ENCODE results near the gene FHL5. TPM values are rescaled to one million over a fixed set of nuclear protein-coding genes. Genes with fewer than 3 reads are reported as not detected.

The FHL5 gene
- total RNA-seq = 10 to 100 TPM in 1 of 4 donors, 1 to 10 TPM in 3; 2.1 to 10.7 (median 3.7) TPM

- no peaks in the 10 kb centered on the region for H3K4me1 ChIP-seq
- H3K27ac ChIP-seq = no peak within 1 kb of the TSS
- no peak within 1 kb of the TSS for H3K4me3 ChIP-seq
- no peaks in the 10 kb centered on the region for H3K27me3 ChIP-seq
- no peak for DNase-seq
- no peaks in the 10 kb centered on the region for H3K36me3 ChIP-seq
- TF ChIP-seq CTCF (IDR thresholded peaks at IDR 0.05) (no peak), POLR2A (IDR thresholded peaks at IDR 0.05) (no peak)
- no peaks in the 10 kb centered on the region for H3K9me3 ChIP-seq
Measured at GRCh38 chr6:96562886-96563285, at the start of gene FHL5. TSS of gene FHL5 (plus strand) at chr6:96563128. CDS start at chr6:96603614, 40,486 bp downstream.

- Histone ChIP-seq H3K27me3 (no peaks in the 10 kb centered on the region), H3K9me3 (no peaks in the 10 kb centered on the region), H3K27ac (peak overlapping the region in 1 of 4 donors; percentile 97), H3K4me1 (peaks cover 0 to 18% (median 0%) of the 10 kb centered on the region in 4 donors), H3K4me3 (peak overlapping the region; percentile 67 to 80 (median 70)), H3K36me3 (peaks cover 0 to 3% (median 0%) of the 10 kb centered on the region in 3 donors)
- TF ChIP-seq CTCF (IDR thresholded peaks at IDR 0.05) (no peak), POLR2A (IDR thresholded peaks at IDR 0.05) (no peak)
- peak in 1 of 3 donors; percentile 63 for DNase-seq
Measured at GRCh38 chr6:96520171-96521115, 42.5 kb upstream of the FHL5 start.

- no peaks in the 10 kb centered on the region for H3K27me3 ChIP-seq
- peaks cover 0 to 18% (median 0%) of the 10 kb centered on the region in 4 donors for H3K4me1 ChIP-seq
- peak overlapping the region; percentile 67 to 80 (median 70) for H3K4me3 ChIP-seq
- H3K9me3 ChIP-seq = no peaks in the 10 kb centered on the region
- no peak for DNase-seq
- TF ChIP-seq POLR2A (IDR thresholded peaks at IDR 0.05) = no peak
- TF ChIP-seq CTCF (IDR thresholded peaks at IDR 0.05) = no peak
- H3K27ac ChIP-seq = peak overlapping the region; percentile 93 to 97 (median 95)
- peaks cover 0 to 12% (median 0%) of the 10 kb centered on the region in 3 donors for H3K36me3 ChIP-seq
Measured at GRCh38 chr6:96521306-96521643, 41.7 kb upstream of the FHL5 start.

- TF ChIP-seq POLR2A (IDR thresholded peaks at IDR 0.05) = peak; percentile 88 to 91
- peak in 3 of 6 experiments; percentile 22 to 44 (median 28) for TF ChIP-seq CTCF (IDR thresholded peaks at IDR 0.05)
- peak; percentile 96 to 98 (median 96) for DNase-seq
- Histone ChIP-seq H3K27ac (peak within 1 kb of the TSS; percentile 93 to 97 (median 95)), H3K4me1 (peaks cover 0 to 18% (median 0%) of the 10 kb centered on the region in 4 donors), H3K36me3 (peaks cover 0 to 17% (median 0%) of the 10 kb centered on the region in 3 donors), H3K9me3 (no peaks in the 10 kb centered on the region), H3K4me3 (peak within 1 kb of the TSS; percentile 67 to 80 (median 70)), H3K27me3 (no peaks in the 10 kb centered on the region)
Measured at GRCh38 chr6:96521644-96522464, 41.1 kb upstream of the FHL5 start, which contains the start of gene UFL1. TSS of gene UFL1 (plus strand) at chr6:96521806. CDS start at chr6:96521874, 68 bp downstream.

- Histone ChIP-seq H3K27me3 (no peaks in the 10 kb centered on the region), H3K27ac (peak overlapping the region; percentile 93 to 97 (median 95)), H3K4me3 (peak overlapping the region; percentile 67 to 80 (median 70))
Measured at GRCh38 chr6:96522465-96523009, 40.4 kb upstream of the FHL5 start.

More at GRCh38 chr6:96522465-96523009, 40.4 kb upstream of the FHL5 start:
- DNase-seq = no peak
- no peak for TF ChIP-seq POLR2A (IDR thresholded peaks at IDR 0.05)
- TF ChIP-seq CTCF (IDR thresholded peaks at IDR 0.05) = no peak
- Histone ChIP-seq H3K36me3 (peaks cover 0 to 23% (median 0%) of the 10 kb centered on the region in 3 donors), H3K9me3 (no peaks in the 10 kb centered on the region), H3K4me1 (peaks cover 0 to 18% (median 0%) of the 10 kb centered on the region in 4 donors)

Measured in Peyer's patch (tissue), 4 donors.